Panc1 (cell line): Measurements from ENCODE around the gene ENPP6.

Experiments used
- CTCF ChIP-seq: fragments of 450-650 bp; IDR thresholded peaks from 2 replicates; pipeline ENCODE4 v1.5.1; 2017; ENCODE audit warnings: mild to moderate bottlenecking
- POLR2AphosphoS5 ChIP-seq: IDR thresholded peaks from 2 replicates; pipeline ENCODE4 v1.6.1; 2012; ENCODE audit warnings: mild to moderate bottlenecking, low read depth, low read length, moderate library complexity
- REST ChIP-seq, 2 experiments: IDR thresholded peaks; 2 replicates each; pipeline ENCODE4 v1.6.1; 2011 to 2012; ENCODE audit warnings: low read depth in 2 of 2, control low read depth in 1 of 2, low read length in 1 of 2, mild to moderate bottlenecking in 1 of 2, moderate library complexity in 1 of 2; ENCODE audit not compliant: insufficient read depth in 1 of 2
- SIN3A ChIP-seq: IDR thresholded peaks from 2 replicates; pipeline ENCODE4 v1.6.1; 2012; ENCODE audit warnings: low read depth, mild to moderate bottlenecking, low read length, moderate library complexity, borderline replicate concordance; ENCODE audit not compliant: insufficient read depth
- TCF7L2 ChIP-seq: IDR thresholded peaks from 2 replicates; pipeline ENCODE4 v1.6.1; 2011; ENCODE audit warnings: mild to moderate bottlenecking, low read depth, low read length, inconsistent platforms

- TF ChIP-seq CTCF (no peak), SIN3A (no peak), POLR2AphosphoS5 (no peak), REST (IDR thresholded peaks at IDR 0.05; ENCODE audit: insufficient read depth in 1 of 2, low read depth in 2 of 2, low read length in 1 of 2) (no peak), TCF7L2 (no peak)
Observed at GRCh38 chr4:184094532-184095159, 123.0 kb downstream of the ENPP6 start.
